GM21529 (cell line): ENCODE results near the gene LCP2.

Source experiments
- ATAC-seq: cut with Tn5 transposase; IDR thresholded peaks from one replicate; pipeline ENCODE4 v1.9.1; 2021; ENCODE audit not compliant: unreplicated experiment

The LCP2 gene

GRCh38 chr5:170296935-170297588 lies 515 bp downstream of the LCP2 start:
- ATAC-seq = peak; percentile 47

- no peak for ATAC-seq
These were observed 1.3 kb downstream of the LCP2 start for GRCh38 chr5:170296036-170296934.

GRCh38 chr5:170294556-170294955 lies 3.0 kb downstream of the LCP2 start:
- no peak for ATAC-seq

GRCh38 chr5:170294057-170294456 lies 3.5 kb downstream of the LCP2 start:
- ATAC-seq = no peak

GRCh38 chr5:170293273-170293672 lies 4.3 kb downstream of the LCP2 start:
- ATAC-seq = peak; percentile 75

GRCh38 chr5:170292179-170293104 lies 5.1 kb downstream of the LCP2 start:
- ATAC-seq = no peak

GRCh38 chr5:170290498-170290897 lies 7.1 kb downstream of the LCP2 start:
- ATAC-seq = no peak

GRCh38 chr5:170289764-170290163 lies 7.8 kb downstream of the LCP2 start:
- ATAC-seq = no peak

- no peak for ATAC-seq
These were observed 8.5 kb downstream of the LCP2 start for GRCh38 chr5:170289121-170289520.

GRCh38 chr5:170288551-170288950 lies 9.0 kb downstream of the LCP2 start:
- ATAC-seq = no peak

GRCh38 chr5:170288151-170288550 lies 9.4 kb downstream of the LCP2 start:
- no peak for ATAC-seq

GRCh38 chr5:170287532-170287931 lies 10.0 kb downstream of the LCP2 start:
- no peak for ATAC-seq

GRCh38 chr5:170286386-170286925 lies 11.1 kb downstream of the LCP2 start:
- no peak for ATAC-seq

GRCh38 chr5:170285181-170285580 lies 12.4 kb downstream of the LCP2 start:
- no peak for ATAC-seq

GRCh38 chr5:170284231-170284630 lies 13.3 kb downstream of the LCP2 start:
- ATAC-seq = no peak

GRCh38 chr5:170283296-170283695 lies 14.3 kb downstream of the LCP2 start:
- no peak for ATAC-seq

- no peak for ATAC-seq
These were observed 17.5 kb downstream of the LCP2 start for GRCh38 chr5:170280011-170280493.

GRCh38 chr5:170279459-170279817 lies 18.1 kb downstream of the LCP2 start:
- ATAC-seq = no peak

- peak; percentile 91 for ATAC-seq
These were observed 18.7 kb downstream of the LCP2 start for GRCh38 chr5:170278611-170279458.

GRCh38 chr5:170277867-170278281 lies 19.7 kb downstream of the LCP2 start:
- ATAC-seq = no peak
